ENCODE data around the gene FOCAD.

DNA sequence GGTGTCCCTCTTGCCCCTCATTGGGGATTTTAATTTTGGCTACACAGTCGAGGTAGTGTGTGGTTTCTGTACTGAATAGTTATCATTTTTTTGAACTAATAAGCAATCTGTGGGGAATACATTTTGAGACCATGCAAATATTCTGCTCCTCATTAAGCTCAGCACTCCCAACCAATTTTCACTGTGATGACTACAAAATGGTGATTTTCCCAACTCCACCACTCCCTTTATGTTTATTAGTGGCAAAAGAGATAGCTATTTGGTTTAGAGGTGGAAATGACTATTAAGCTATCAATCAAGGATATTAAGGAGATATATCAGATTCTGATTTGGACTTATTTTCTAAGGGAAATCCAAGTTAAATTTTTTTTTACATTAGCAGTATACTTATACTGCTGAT lies 62.9 kb downstream of the FOCAD start:
- TF ChIP-seq POLR2A (IDR thresholded peaks at IDR 0.05; ENCODE audit: low read depth, low read length), result no peak
- no peak for TF ChIP-seq TAF1 (IDR thresholded peaks at IDR 0.05; ENCODE audit: borderline replicate concordance, low read depth, low read length)
- TF ChIP-seq POLR2AphosphoS5 (IDR thresholded peaks at IDR 0.05; ENCODE audit: low read depth, low read length), result no peak
